Mononuclear cell (primary cell): Measurements from ENCODE around the gene CD164L2. TPM values are rescaled to one million over a fixed set of nuclear protein-coding genes. Genes with fewer than 3 reads are reported as not detected.

Source experiments
- H3K27me3 ChIP-seq: 2 replicates; pipeline ENCODE4 v1.6.0; 2011; ENCODE audit warnings: low read length, control low read depth; ENCODE audit not compliant: insufficient read depth
- H3K4me1 ChIP-seq: 2 replicates; pipeline ENCODE4 v1.5.1; 2011; ENCODE audit warnings: mild to moderate bottlenecking, low read length, control low read depth; ENCODE audit not compliant: insufficient read depth
- H3K4me3 ChIP-seq: 2 replicates; pipeline ENCODE4 v1.5.1; 2011; ENCODE audit warnings: mild to moderate bottlenecking, low read length, moderate library complexity
- H3K9me3 ChIP-seq: 2 replicates; pipeline ENCODE4 v1.5.1; 2011; ENCODE audit warnings: low read depth, mild to moderate bottlenecking, control low read depth, low read length
- total RNA-seq: library from RNA; depleted of rRNA; stranded (reverse); fragments of >200 nt; gene quantifications from one replicate; pipeline ENCODE4 v1.2.3, GENCODE V29; 2012

CD164L2 gene
- total RNA-seq, 1 donor = not detected

DNA sequence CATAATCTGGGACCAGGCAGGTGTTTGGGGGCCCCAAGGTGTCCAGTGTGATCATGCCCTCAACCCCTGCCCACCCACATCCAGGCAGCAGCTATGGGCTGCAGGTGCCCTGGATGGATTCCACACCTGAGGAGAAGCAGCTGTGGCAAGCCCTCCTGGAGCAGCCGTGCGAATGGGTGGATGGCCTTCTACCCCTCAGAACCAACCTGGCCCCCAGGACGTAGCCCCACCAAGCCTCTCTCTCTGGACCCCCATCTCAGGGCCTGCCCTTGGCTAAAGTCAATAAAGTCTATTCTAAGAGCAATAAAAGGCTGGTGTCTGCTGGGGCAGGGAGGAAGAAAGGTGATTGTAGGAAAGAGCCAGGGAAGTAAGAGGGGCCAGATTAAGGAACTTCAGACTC is 29.5 kb downstream of the CD164L2 start:
- Histone ChIP-seq H3K9me3 (no peaks in the 10 kb centered on the region), H3K4me1 (peaks cover 39% of the 10 kb centered on the region), H3K4me3 (no peak overlapping the region), H3K27me3 (no peaks in the 10 kb centered on the region)

DNA sequence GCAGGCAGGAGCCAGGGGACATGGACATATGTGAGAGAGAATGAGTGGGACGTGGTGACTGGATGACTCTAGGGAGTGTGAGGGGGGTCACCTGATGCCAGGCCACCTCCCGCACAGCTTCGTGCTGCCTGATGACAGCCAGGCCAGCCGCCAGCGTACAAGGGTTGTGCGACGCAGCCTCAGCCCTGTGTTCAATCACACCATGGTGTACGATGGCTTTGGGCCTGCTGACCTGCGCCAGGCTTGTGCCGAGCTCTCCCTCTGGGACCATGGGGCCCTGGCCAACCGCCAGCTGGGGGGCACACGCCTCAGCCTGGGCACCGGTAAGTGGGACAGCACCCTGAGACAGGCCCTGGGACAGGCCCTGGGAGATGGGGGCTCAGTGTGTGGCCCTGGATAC is 30.0 kb downstream of the CD164L2 start:
- no peak overlapping the region for H3K4me3 ChIP-seq
- no peaks in the 10 kb centered on the region for H3K9me3 ChIP-seq
- H3K4me1 ChIP-seq = peaks cover 39% of the 10 kb centered on the region
- H3K27me3 ChIP-seq = no peaks in the 10 kb centered on the region

DNA sequence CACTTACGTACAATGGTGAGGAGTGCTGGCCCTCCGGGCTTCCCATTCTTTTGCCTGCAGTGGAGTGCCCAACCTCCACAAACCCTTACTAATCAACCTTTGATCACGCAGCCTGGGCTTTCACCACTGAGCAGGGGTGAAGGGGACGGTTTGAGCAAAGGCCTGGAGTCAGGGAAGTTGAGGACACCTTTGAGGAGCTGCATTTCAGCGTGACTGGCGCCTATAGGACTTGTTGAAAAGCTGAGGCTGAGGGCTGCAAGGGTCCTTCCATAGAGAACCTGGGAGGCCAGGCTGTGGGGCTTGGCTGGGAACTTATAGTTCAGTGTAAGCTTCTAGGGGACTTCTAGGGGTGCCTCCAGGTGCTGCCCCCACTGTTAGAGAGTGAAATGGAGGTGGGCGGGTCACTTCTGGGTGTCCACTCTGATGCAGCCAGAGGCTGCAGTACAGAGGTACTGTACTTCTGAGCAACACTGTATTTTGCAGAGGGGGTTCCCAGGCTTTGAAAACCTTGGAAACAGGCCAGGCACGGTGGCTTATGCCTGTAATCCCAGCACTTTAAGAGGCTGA is 31.5 kb downstream of the CD164L2 start:
- no peaks in the 10 kb centered on the region for H3K9me3 ChIP-seq
- peaks cover 25% of the 10 kb centered on the region for H3K4me1 ChIP-seq
- no peaks in the 10 kb centered on the region for H3K27me3 ChIP-seq
- no peak overlapping the region for H3K4me3 ChIP-seq

DNA sequence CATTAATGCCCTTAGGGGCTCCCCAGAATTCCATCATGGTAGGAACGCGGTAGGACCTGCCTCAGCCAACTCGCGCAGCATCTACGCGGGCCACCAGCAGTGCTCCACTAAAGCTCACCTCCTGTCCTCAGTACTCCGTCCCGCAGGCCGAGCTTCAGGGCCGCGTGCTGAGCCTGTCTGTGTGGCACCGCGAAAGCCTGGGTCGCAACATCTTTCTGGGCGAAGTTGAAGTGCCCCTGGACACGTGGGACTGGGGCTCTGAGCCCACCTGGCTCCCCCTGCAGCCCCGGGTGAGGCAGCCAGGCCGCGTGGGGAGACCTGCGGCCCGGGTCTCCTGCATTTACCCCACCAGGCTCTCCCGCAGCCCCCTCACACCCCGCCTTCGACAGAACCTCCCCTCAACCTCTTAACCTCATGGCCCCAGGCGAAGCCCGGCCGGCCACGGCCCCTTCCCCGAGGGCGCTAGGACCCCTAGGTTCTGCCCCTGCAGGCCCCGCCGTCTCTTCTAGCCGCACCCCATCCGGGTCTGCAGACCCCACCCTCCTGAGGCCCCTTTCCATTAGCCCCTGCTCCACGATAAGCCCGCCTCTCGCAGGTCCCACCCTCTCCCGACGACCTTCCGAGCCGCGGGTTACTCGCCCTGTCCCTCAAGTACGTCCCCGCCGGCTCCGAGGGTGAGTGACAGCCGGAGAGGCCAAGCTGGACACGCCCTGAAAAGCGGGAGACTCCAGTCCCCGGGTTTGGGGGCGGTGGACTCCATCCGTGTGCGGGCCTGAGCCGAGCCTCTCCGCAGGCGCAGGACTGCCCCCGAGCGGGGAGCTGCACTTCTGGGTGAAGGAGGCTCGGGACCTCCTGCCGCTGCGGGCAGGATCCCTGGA is 32.2 kb downstream of the CD164L2 start:
- H3K27me3 ChIP-seq = no peaks in the 10 kb centered on the region
- no peak overlapping the region for H3K4me3 ChIP-seq
- H3K4me1 ChIP-seq = peaks cover 17% of the 10 kb centered on the region
- no peaks in the 10 kb centered on the region for H3K9me3 ChIP-seq

DNA sequence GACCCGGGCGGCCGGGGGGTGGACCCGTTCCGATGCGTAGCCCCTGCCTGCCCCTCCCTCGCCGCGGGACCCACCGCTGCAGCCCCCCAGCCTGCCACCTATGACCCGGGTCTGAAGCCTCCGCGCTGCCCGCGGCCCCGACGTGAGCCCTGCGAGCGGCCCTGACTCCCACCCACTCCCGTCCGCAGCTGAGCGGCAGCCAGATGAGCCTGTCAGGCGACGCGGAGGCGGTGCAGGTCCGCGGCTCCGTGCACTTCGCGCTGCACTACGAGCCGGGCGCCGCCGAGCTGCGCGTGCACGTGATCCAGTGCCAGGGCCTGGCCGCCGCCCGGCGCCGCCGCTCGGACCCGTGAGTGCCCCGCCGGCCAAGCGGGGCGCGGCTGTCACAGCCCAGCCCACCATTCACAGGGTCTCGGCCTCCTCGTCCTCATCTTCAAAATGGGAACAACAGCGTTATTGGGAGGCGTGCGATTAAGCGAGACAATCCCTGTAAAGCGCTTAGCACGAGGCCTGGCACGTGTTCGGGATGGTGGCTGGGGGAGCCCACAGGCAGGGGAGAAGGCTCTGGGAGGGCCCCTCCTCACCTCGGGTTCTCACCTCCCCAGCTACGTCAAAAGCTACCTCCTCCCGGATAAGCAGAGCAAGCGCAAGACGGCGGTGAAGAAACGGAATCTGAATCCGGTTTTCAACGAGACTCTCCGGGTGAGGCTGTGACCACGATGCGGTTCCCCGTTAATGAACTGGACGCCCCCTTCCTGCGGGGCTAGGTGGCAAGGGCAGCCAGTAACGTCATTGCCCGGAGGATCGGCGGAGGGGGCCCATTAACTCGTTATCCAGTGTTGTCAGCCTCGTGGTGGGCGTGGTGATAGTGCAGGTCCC is 33.1 kb downstream of the CD164L2 start:
- Histone ChIP-seq H3K27me3 (no peaks in the 10 kb centered on the region), H3K4me3 (peak overlapping the region; percentile 19), H3K9me3 (no peaks in the 10 kb centered on the region), H3K4me1 (peaks cover 22% of the 10 kb centered on the region)

DNA sequence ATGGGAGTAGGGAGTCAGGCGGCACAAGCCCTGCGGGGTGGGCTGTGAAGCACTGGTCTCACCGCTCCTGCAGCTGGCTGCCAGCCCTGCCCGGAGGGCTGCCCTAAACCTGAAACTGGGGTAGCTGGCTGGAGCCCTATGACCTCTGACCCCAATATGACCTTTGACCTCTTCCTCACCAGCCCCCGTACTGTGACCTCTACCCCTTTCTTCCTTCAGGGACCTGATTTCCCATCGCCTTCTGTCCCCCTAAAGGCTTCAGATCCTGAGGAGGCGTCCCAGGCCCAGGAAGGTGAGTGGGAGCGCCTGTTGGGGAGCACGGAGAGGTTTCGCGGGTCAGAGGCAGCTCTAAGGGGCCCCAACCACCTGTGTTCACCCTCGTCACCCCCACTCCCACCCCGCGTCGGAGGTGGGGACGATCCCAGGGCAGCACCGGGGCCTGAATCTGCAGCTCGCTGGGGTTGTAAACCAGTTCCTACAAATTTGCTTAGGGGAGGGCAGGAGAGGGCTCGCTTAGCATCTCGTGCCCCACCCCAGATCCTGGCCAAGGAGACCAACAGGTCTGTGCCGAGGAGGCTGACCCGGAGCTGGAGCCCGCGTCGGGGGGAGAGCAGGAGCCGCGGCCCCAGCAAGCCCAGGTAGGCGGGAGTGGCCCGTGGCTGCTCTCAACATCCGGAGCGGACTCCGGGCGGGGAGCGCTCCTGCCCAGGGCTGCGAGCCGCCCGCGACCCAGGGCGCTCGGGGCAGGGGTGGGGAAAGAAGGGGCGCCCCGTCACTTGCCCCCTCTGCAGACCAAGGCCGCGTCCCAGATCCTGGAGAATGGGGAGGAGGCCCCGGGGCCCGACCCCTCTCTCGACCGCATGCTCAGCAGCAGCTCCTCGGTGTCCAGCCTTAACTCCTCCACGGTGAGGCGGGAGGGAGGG is 34.0 kb downstream of the CD164L2 start:
- Histone ChIP-seq H3K9me3 (no peaks in the 10 kb centered on the region), H3K4me1 (peaks cover 31% of the 10 kb centered on the region), H3K27me3 (no peaks in the 10 kb centered on the region), H3K4me3 (peak overlapping the region; percentile 19)

DNA sequence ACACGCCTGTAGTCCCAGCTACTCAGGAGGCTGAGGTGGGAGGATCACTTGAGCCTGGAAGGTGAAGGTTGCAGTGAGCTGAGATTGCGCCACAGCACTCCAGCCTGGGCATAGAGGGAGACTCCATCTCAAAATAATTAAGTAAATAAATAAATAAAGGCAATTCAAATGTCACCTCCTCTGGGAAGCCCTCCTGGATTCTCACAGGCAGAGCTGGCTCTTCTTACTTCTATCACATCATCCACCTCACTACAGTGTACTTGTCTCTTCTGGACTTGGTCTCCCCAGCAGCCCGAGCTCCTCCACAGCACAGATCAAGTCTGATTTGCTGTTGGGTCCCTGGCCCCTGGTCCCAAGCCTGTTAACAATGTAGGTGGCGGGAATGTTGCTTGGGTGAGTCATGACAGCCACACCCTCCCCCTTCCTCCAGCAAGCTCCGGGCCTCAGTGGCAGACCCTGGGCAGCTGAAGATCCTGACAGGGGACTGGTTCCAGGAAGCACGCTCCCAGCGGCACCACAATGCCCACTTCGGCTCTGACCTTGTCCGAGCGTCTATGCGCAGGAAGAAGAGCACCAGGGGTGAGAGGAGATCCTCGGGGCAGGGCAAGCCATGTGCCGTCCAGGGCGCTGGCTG is 36.0 kb downstream of the CD164L2 start:
- no peak overlapping the region for H3K4me3 ChIP-seq
- peaks cover 51% of the 10 kb centered on the region for H3K4me1 ChIP-seq
- H3K27me3 ChIP-seq = no peaks in the 10 kb centered on the region
- no peaks in the 10 kb centered on the region for H3K9me3 ChIP-seq

DNA sequence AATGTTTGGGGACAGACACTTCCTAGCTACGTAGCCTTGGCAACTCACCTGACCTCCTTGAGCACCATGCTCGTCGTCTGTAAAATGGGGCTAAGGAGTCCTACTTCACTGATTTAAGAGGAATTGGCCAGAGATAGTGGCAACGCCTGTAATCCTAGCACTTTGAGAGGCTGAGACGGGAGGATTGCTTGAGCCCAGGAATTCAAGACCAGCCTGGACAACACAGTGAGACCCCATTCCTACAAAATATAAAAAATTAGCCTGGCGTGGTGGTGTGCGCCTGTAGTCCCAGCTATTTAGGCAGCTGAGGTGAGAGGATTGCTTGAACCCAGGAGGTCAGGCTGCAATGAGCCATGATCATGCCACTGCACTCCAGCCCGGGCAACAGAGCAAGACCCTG is 36.8 kb downstream of the CD164L2 start:
- H3K4me3 ChIP-seq = no peak overlapping the region
- no peaks in the 10 kb centered on the region for H3K9me3 ChIP-seq
- H3K4me1 ChIP-seq = peaks cover 58% of the 10 kb centered on the region
- H3K27me3 ChIP-seq = no peaks in the 10 kb centered on the region

DNA sequence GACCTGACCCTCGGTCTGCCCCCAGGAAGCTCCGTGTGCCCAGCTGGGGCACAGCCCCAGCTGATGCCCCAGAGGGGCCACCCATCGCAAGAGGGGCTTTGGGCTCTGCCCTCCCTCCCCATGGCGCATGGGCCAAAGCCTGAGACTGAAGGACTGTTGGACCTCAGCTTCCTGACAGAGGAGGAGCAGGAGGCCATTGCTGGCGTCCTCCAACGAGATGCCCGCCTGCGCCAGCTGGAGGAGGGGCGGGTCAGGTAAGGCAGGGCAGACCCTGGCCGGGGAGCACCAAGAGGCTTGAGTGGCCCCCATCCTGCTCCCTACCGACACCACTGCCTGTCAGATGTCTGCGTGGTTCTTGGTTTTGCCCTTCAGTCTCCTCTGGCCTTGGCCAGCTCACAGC is 37.9 kb downstream of the CD164L2 start:
- Histone ChIP-seq H3K4me3 (no peak overlapping the region), H3K9me3 (no peaks in the 10 kb centered on the region), H3K27me3 (no peaks in the 10 kb centered on the region), H3K4me1 (peaks cover 67% of the 10 kb centered on the region)

DNA sequence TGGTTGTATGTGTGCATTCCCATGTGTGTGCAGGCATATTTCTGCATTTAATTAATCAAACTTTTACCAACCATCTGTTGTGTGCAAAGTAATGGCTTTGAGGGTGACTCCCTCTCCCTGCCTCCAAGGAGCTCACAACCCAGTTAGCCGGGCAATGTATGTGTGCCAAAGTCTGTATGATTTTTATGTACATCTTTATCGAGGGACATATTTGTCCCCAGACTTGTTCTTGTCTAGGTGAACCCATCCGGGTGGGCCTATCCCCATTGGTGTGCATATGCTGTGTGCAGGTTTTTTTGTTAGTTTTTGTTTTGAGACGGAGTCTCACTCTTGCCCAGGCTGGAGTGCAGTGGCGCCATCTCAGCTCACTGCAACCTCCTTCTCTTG is 39.5 kb downstream of the CD164L2 start:
- Histone ChIP-seq H3K4me1 (peaks cover 60% of the 10 kb centered on the region), H3K4me3 (peak overlapping the region; percentile 70), H3K9me3 (no peaks in the 10 kb centered on the region), H3K27me3 (no peaks in the 10 kb centered on the region)

DNA sequence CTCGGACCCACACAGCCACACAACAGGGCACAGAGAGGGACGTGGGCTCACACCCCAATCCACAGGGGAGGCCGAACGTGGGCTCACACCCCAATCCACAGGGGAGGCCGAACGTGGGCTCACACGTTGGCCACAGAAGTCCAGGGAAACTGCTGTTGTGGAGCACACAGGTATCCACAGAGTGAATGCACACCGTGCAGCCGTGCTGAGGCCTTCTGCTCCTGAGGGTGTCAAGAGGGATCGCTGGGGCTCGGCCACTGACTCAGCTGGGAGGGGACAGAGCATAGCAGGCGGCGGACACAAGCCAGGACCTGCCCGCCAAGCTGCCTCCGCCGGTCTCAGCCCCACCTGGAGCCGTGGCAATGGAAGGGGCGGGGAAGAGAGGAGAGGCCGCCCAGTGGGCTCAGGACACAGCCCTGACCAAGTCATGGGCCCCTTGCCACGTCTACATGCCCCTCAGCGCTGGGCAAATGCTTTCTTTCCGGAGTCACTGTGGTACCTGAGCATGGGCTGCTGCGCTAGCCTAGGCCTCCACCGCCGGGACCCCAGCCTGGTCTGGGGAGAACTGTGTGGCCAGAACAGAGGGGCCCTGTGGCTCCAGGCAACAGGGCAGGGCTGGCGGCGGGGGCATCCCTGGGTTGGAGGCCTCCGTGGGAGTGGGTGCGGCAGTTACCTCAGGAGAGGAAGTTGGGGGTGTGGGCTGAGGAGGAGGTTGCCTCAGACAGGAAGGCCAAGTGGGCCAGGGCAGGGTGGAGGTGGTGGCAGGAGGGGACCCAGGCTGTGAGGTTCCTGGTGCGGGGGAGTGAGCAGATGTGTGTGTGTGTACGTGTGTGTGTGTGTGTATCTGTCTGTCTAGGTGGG is 40.1 kb downstream of the CD164L2 start:
- H3K27me3 ChIP-seq = no peaks in the 10 kb centered on the region
- peaks cover 59% of the 10 kb centered on the region for H3K4me1 ChIP-seq
- peak overlapping the region; percentile 70 for H3K4me3 ChIP-seq
- H3K9me3 ChIP-seq = no peaks in the 10 kb centered on the region

DNA sequence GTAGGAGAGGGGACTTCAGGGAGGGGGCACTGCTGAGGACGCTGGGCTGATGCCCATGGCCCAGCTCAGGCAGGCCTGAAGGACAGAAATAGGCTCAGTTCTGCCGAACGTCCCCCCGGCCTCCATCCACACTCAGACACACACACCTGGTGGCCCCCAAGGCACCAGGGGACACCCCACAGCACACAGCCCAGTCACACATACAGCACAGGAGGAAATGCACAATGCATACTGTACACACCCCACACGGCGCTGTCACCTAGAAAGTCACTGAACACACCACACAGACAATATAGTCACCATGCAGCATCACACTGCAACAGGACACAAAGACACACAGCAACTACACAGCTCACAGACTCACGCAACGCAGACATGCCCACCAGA is 40.7 kb downstream of the CD164L2 start:
- Histone ChIP-seq H3K4me1 (peaks cover 59% of the 10 kb centered on the region), H3K4me3 (peak overlapping the region; percentile 70), H3K27me3 (no peaks in the 10 kb centered on the region), H3K9me3 (no peaks in the 10 kb centered on the region)

DNA sequence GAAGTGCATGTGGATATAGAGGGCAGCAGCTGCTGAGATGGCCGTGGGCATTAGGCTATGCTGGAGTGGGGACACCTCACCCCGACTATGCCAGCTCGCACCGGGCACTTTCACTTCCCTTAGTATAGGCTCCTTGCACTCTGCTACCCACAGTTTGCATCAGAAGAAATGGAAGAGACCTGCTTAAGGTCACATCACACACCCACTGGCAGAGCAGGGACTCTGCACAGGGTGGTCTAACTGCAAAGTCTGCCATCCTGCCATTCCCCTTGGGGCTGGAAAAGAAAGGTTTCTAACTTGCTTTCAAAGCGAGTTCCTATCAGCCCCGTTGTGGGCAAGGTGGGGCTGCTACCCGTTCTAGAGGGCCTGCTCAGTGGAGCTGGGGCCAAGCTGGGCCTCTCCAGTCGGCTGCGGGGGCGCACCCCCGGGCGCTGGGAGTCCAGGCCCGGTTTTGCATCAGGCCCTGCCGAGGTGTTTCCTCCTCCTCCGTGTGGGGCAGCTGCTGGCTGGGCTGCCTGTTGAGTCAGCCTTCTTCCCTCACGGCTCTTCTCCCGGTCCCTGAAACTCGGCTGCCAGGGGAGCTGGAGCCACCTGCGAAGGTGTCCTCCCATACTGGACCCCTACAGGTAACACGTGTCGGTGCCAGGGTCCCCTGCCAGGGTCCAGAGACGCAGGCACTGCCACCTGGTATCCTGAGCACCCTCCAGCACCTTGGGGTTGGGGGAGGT is 41.4 kb downstream of the CD164L2 start, which contains the start of gene SYTL1:
Gene SYTL1, plus strand, starts transcription at position 498 of the 728 bp plus-strand sequence. CDS start 3,313 bp downstream, outside the sequence.
- H3K27me3 ChIP-seq = no peaks in the 10 kb centered on the region
- peaks cover 59% of the 10 kb centered on the region for H3K4me1 ChIP-seq
- H3K4me3 ChIP-seq = peak within 1 kb of the TSS; percentile 70
- H3K9me3 ChIP-seq = no peaks in the 10 kb centered on the region
